Spleen (tissue), 11 donors: ENCODE data around the gene TCF7. TPM values are rescaled to one million over a fixed set of nuclear protein-coding genes. Genes with fewer than 3 reads are reported as not detected.

ENCODE experiments used
- DNase-seq: peaks from one replicate; pipeline ENCODE4 v3.0.0-alpha.2; 2020
- H3K27ac ChIP-seq, 8 donors: fragments of 200-600 bp; sonication (generic) in 7 of 8; 1 replicate in 4 of 8; 2 replicates in 4 of 8; pipeline versions ENCODE4 v1.5.0 to v1.8.0; 2016 to 2021; ENCODE audit warnings: inconsistent platforms in 4 of 8, mild to moderate bottlenecking in 4 of 8, moderate library complexity in 1 of 8
- H3K27me3 ChIP-seq, 7 donors: fragments of 200-600 bp; sonication (generic) in 6 of 7; replicated peaks in 1 of 7; 1 replicate in 4 of 7; 2 replicates in 3 of 7; pipeline versions ENCODE4 v1.5.0 to v1.8.0; 2016 to 2021; ENCODE audit warnings: inconsistent platforms in 3 of 7, mild to moderate bottlenecking in 1 of 7
- H3K36me3 ChIP-seq, 6 donors: fragments of 200-600 bp; sonication (generic) in 5 of 6; 1 replicate in 4 of 6; 2 replicates in 2 of 6; pipeline versions ENCODE4 v1.5.0 to v1.8.0; 2016 to 2021; ENCODE audit warnings: inconsistent platforms in 2 of 6
- H3K4me1 ChIP-seq, 6 donors: fragments of 200-600 bp; sonication (generic) in 5 of 6; 1 replicate in 3 of 6; 2 replicates in 3 of 6; pipeline versions ENCODE4 v1.5.0 to v1.8.0; 2016 to 2021; ENCODE audit warnings: inconsistent platforms in 3 of 6
- H3K4me3 ChIP-seq, 8 donors: fragments of 200-600 bp; sonication (generic) in 7 of 8; 1 replicate in 4 of 8; 2 replicates in 4 of 8; pipeline versions ENCODE4 v1.5.0 to v1.8.0; 2016 to 2021; ENCODE audit warnings: inconsistent platforms in 4 of 8, mild to moderate bottlenecking in 4 of 8, moderate library complexity in 2 of 8
- H3K9me3 ChIP-seq, 8 donors: fragments of 200-600 bp; sonication (generic) in 7 of 8; 1 replicate in 4 of 8; 2 replicates in 4 of 8; pipeline versions ENCODE4 v1.5.0 to v1.8.0; 2016 to 2021; ENCODE audit warnings: inconsistent platforms in 4 of 8
- POLR2A ChIP-seq, 3 donors: fragments of 450-650 bp; IDR thresholded peaks; one replicate each; pipeline ENCODE4 v1.5.1; 2017; ENCODE audit warnings: antibody characterized with exemption in 3 of 3, mild to moderate bottlenecking in 1 of 3
- POLR2AphosphoS5 ChIP-seq, 3 donors: sonication (generic); formaldehyde crosslinking; IDR thresholded peaks; one replicate each; pipeline ENCODE4 v1.5.1; 2017; ENCODE audit warnings: antibody characterized with exemption in 3 of 3
- WGBS, 5 donors: extraction: QIAGEN DNeasy Blood & Tissue Kit in 3 of 5; methylation state at CpG; one replicate each; pipeline versions ENCODE4 v1.1.5 to v1.1.7; 2013 to 2018; 5-methylcytosine and 5-hydroxymethylcytosine counted together
- intact Hi-C: fragments of 100-400 bp; cut with DNase I; formaldehyde crosslinking; loops from one replicate; pipeline ENCODE4 v1.15.0; 2023; ENCODE audit warnings: low total_unique reads
- polyA plus RNA-seq, 3 donors: library from polyadenylated mRNA; stranded (reverse); fragments of 200-250 nt; gene quantifications; one replicate each; pipeline ENCODE4 v1.2.1, GENCODE V29; 2013
- total RNA-seq, 7 donors: library from RNA; depleted of rRNA in 3 of 7; stranded (reverse); fragments of >200 nt in 3 of 7; fragmentation: NEBNext Ultra II Directional in 4 of 7; extraction: Animal tissue kit (Norgen Biotek cat#: 25700) in 4 of 7; gene quantifications; one replicate each; pipeline versions ENCODE4 v1.1.0 to v1.2.1, GENCODE V29; 2016 to 2021
- TF ChIP-seq, protein P1 (sequence below), 11 experiments: fragments of 200-600 bp in 7 of 11; fragments of 450-650 bp in 4 of 11; sonication (generic) in 4 of 11; IDR thresholded peaks in 8 of 11; conservative IDR thresholded peaks in 3 of 11; 1 replicate in 7 of 11; 2 replicates in 4 of 11; pipeline versions ENCODE4 v1.4.0 to v1.8.0; 2016 to 2021; ENCODE audit warnings: antibody characterized with exemption in 11 of 11, inconsistent platforms in 4 of 11, mild to moderate bottlenecking in 1 of 11
- donor health status: healthy with polysubstance abuse.
- donor health status: DM: no; HTN: no; CAD: no; lungs with moderate emphysema.
- donor health status: DM: no; HTN: no; CAD: no.
- donor health status: Bipolar disorder and iron deficiency.
- donor health status: healthy.
- donor health status: DM: no; HTN: no; CAD: no.
- donor health status: DM: yes; HTN: yes; CAD: no.

Gene TCF7
- total and polyA plus RNA-seq, 10 donors, result 13.7 to 88.3 (median 36.8) TPM

DNA sequence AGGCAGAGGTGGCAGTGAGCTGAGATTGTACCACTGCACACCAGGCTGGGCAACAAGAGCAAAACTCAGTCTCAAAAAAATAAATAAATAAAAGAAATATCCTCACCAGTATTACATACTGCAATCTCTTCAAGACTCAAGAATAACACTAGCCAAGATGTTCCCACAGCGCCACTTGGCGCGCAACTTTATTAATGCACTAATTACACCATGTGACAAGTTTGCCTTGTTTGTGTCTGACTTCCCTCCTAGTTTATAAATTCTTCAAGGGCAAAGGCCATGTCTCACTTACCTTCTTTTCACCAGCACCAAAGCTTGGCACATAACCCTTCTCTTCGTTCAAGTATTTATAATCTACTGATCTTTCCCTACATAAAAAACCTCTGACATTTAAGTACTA, 57.5 kb downstream of the TCF7 start:
- Histone ChIP-seq H3K4me1 (peaks cover 23 to 91% (median 34%) of the 10 kb centered on the region in 6 donors), H3K27ac (no peak overlapping the region), H3K36me3 (peaks cover 0 to 69% (median 60%) of the 10 kb centered on the region in 6 donors), H3K27me3 (no peaks in the 10 kb centered on the region), H3K9me3 (no peaks in the 10 kb centered on the region), H3K4me3 (no peak overlapping the region)
- 97 to 99% (median 97%) methylated on average over 4 of the region's 4 CpGs for WGBS, 5 donors
- TF ChIP-seq, protein P1, sequence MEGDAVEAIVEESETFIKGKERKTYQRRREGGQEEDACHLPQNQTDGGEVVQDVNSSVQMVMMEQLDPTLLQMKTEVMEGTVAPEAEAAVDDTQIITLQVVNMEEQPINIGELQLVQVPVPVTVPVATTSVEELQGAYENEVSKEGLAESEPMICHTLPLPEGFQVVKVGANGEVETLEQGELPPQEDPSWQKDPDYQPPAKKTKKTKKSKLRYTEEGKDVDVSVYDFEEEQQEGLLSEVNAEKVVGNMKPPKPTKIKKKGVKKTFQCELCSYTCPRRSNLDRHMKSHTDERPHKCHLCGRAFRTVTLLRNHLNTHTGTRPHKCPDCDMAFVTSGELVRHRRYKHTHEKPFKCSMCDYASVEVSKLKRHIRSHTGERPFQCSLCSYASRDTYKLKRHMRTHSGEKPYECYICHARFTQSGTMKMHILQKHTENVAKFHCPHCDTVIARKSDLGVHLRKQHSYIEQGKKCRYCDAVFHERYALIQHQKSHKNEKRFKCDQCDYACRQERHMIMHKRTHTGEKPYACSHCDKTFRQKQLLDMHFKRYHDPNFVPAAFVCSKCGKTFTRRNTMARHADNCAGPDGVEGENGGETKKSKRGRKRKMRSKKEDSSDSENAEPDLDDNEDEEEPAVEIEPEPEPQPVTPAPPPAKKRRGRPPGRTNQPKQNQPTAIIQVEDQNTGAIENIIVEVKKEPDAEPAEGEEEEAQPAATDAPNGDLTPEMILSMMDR (IDR thresholded peaks at IDR 0.05 in 8 of 11, conservative IDR thresholded peaks at IDR 0.05 in 3 of 11), result no peak
- no peak for TF ChIP-seq POLR2A (IDR thresholded peaks at IDR 0.05)
- TF ChIP-seq POLR2AphosphoS5 (IDR thresholded peaks at IDR 0.05), result no peak
- DNase-seq, result no peak
- intact Hi-C loops, result loop anchor here (10.0 kb wide), 1 partner anchor 563 kb away; the partner anchor contains the start of gene CAMLG

DNA sequence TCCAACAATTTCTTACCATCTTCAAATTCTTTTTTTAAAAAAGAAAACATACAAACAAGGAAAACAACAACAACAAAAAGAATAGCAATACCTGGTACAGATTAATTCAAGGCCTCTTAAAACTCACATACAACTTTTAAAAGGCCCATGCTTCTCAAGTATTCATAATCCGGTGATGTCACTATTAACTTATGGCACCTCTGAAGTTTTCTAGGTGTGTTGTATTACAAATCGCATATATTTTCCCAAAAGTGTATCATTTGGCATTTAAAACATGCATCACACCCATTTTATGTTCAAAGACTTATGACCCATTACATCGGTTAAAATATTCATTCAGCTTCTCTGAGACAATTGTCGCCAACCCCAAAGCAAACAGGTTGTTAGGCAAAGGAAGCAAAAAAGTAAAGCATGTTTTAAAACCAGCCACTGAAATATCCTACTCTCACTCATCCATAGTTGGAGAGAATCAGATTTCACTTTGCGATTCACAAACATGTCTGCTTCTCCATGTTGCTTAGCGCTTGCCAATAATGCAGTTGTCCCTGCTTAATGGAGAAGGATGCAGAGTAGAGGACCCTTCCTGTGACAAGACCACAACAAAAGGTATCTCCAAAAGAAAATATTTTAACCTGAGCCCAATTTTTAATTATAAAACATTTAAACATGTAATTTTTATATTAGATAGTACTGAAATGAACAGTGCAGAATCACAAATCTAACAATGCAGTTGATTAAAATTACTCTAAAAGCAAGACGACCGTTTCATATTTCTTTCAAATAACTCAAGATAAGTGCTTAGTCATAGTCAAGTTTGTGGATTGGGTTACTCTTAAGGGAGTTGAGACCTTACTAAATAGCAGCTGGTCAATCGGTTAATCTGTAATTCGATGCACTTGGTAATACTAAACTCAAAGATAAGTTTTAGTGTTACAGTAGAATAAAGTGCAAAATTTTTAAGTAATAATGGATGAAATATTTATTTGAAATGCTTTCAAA, 60.7 kb downstream of the TCF7 start:
- TF ChIP-seq POLR2AphosphoS5 (IDR thresholded peaks at IDR 0.05) (no peak), POLR2A (IDR thresholded peaks at IDR 0.05) (no peak)
- TF ChIP-seq, protein P1 (IDR thresholded peaks at IDR 0.05 in 8 of 11, conservative IDR thresholded peaks at IDR 0.05 in 3 of 11), result no peak
- intact Hi-C loops, result loop anchor here (10.0 kb wide), 1 partner anchor 560 kb away; the partner anchor contains the start of gene CAMLG
- DNase-seq, result no peak
- Histone ChIP-seq H3K27me3 (no peaks in the 10 kb centered on the region), H3K9me3 (no peaks in the 10 kb centered on the region), H3K4me1 (peaks cover 26 to 70% (median 40%) of the 10 kb centered on the region in 6 donors), H3K36me3 (peaks cover 0 to 37% (median 33%) of the 10 kb centered on the region in 6 donors), H3K4me3 (peak overlapping the region; percentile 72 to 97 (median 88)), H3K27ac (peak overlapping the region in 5 of 8 donors; percentile 16 to 99 (median 97))
- 30 to 35% (median 32%) methylated on average over 10 of the region's 10 CpGs for WGBS, 5 donors

DNA sequence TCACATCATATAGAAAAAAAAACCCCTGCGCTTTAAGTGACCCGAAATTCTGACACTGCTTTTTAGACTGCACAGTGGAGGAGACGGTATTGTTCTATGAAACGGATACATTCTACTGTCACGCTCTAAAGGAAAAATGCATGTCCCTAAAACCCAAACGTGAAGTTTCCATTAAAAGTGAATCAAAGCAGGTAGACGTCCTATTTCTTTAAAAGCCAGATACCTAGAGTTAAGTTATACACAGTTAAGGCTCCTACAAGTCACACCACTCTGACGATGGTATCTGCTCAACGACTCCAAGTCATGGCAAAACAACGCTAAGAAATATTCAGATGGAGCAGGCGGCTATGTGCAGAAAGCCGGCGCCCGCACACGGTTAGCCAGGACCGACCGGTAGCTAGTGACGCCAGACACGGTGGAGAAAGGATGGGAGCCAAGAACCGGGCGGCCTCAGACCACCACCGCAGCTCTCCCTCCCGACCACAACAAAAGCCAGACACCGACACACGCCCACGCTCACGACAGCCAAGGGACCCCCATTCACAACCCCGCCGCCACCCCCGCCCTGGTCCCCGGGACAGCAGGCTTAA, 61.5 kb downstream of the TCF7 start:
- DNase-seq, result no peak

More for the DNA sequence above, 61.5 kb downstream of the TCF7 start:
- H3K36me3 ChIP-seq, result peaks cover 0 to 28% (median 25%) of the 10 kb centered on the region in 6 donors
- no peaks in the 10 kb centered on the region for H3K27me3 ChIP-seq
- H3K9me3 ChIP-seq, result no peaks in the 10 kb centered on the region
- WGBS, 5 donors, result 0 to 1% (median 0%) methylated on average over 19 to 31 of the region's 31 CpGs
- peaks cover 26 to 62% (median 39%) of the 10 kb centered on the region in 6 donors for H3K4me1 ChIP-seq
- peak overlapping the region; percentile 72 to 97 (median 88) for H3K4me3 ChIP-seq
- TF ChIP-seq, protein P1 (IDR thresholded peaks at IDR 0.05 in 8 of 11, conservative IDR thresholded peaks at IDR 0.05 in 3 of 11), result no peak
- TF ChIP-seq POLR2AphosphoS5 (IDR thresholded peaks at IDR 0.05) (no peak), POLR2A (IDR thresholded peaks at IDR 0.05) (peak in 1 of 3 donors; percentile 0)
- peak overlapping the region; percentile 97 to 100 (median 99) for H3K27ac ChIP-seq
- intact Hi-C loops, result loop anchor here (10.0 kb wide), 1 partner anchor 559 kb away; the partner anchor contains the start of gene CAMLG
